T-cell (primary cell): ENCODE results near the gene PER2. TPM values are rescaled to one million over a fixed set of nuclear protein-coding genes. Genes with fewer than 3 reads are reported as not detected.

Source experiments
- ATAC-seq, 4 experiments: fragments of 200-7000 bp in 3 of 4; fragments of 150-1000 bp in 1 of 4; cut with Tn5 transposase; replicated peaks in 1 of 4; 1 replicate in 3 of 4; 2 replicates in 1 of 4; pipeline ENCODE4 v1.10.0; 2021; ENCODE audit warnings: moderate library complexity in 3 of 4, mild to moderate bottlenecking in 2 of 4, moderate number of reproducible peaks in 1 of 4
- CTCF ChIA-PET, 2 donors: fragments of 300-600 bp; sonication (Branson Sonifier 250); formaldehyde crosslinking; loops; one replicate each; lab custom pipeline; 2022; ENCODE audit warnings: antibody characterized with exemption in 2 of 2; lab: Charles Lee
- POLR2A ChIA-PET, 2 donors: fragments of 300-600 bp; sonication (Branson Sonifier 250); formaldehyde crosslinking; loops; one replicate each; lab custom pipeline; 2022; ENCODE audit warnings: antibody characterized with exemption in 2 of 2; lab: Charles Lee
- DNase-seq, 35 experiments: peaks; one replicate each; pipeline versions ENCODE4 v3.0.0 to v3.0.0-alpha.2; 2013 to 2023
- H3K27ac ChIP-seq: one replicate; pipeline ENCODE4 v1.5.1; 2013; ENCODE audit warnings: low read length
- H3K27me3 ChIP-seq, 2 experiments: replicated peaks in 1 of 2; 1 replicate in 1 of 2; 2 replicates in 1 of 2; pipeline versions ENCODE4 v1.6.1 to v1.7.0; 2013; ENCODE audit warnings: low read length in 1 of 2, mixed read lengths in 1 of 2; ENCODE audit not compliant: control insufficient read depth in 2 of 2, insufficient read depth in 2 of 2; ENCODE audit errors: extremely low read depth in 1 of 2
- H3K36me3 ChIP-seq, 2 donors: 1 replicate in 1 of 2; 2 replicates in 1 of 2; pipeline versions ENCODE4 v1.6.1 to v1.7.0; 2013; ENCODE audit warnings: low read length in 1 of 2; ENCODE audit not compliant: control insufficient read depth in 2 of 2, insufficient read depth in 1 of 2; ENCODE audit errors: extremely low read depth in 1 of 2
- H3K4me1 ChIP-seq, 2 experiments: 1 replicate in 1 of 2; 2 replicates in 1 of 2; pipeline versions ENCODE4 v1.6.1 to v1.7.0; 2013; ENCODE audit warnings: low read length in 2 of 2, mixed read lengths in 1 of 2; ENCODE audit not compliant: insufficient read depth in 2 of 2, control insufficient read depth in 1 of 2; ENCODE audit errors: extremely low read depth in 1 of 2
- H3K4me3 ChIP-seq, 2 donors: 1 replicate in 1 of 2; 2 replicates in 1 of 2; pipeline versions ENCODE4 v1.5.1 to v1.7.0; 2013; ENCODE audit warnings: mild to moderate bottlenecking in 2 of 2, low read length in 1 of 2, moderate library complexity in 1 of 2; ENCODE audit not compliant: control insufficient read depth in 1 of 2; ENCODE audit errors: extremely low read depth in 1 of 2
- H3K9me3 ChIP-seq: 2 replicates; pipeline ENCODE4 v1.7.0; 2013
- H3K27ac Mint-ChIP-seq, 2 donors: one replicate each; pipeline ENCODE4 v1.8.0; 2020 to 2021; ENCODE audit warnings: mild to moderate bottlenecking in 2 of 2, mixed read lengths in 2 of 2
- H3K27me3 Mint-ChIP-seq, 2 donors: one replicate each; pipeline ENCODE4 v1.8.0; 2021 to 2022; ENCODE audit warnings: mixed read lengths in 2 of 2
- H3K36me3 Mint-ChIP-seq: one replicate; pipeline ENCODE4 v1.8.0; 2021; ENCODE audit warnings: mixed read lengths
- H3K4me1 Mint-ChIP-seq, 3 donors: one replicate each; pipeline ENCODE4 v1.8.0; 2020 to 2022; ENCODE audit warnings: mixed read lengths in 3 of 3, mild to moderate bottlenecking in 1 of 3
- H3K4me3 Mint-ChIP-seq, 3 donors: one replicate each; pipeline ENCODE4 v1.8.0; 2020 to 2022; ENCODE audit warnings: mild to moderate bottlenecking in 3 of 3, mixed read lengths in 3 of 3, moderate library complexity in 3 of 3
- H3K9me3 Mint-ChIP-seq, 3 donors: one replicate each; pipeline ENCODE4 v1.8.0; 2020 to 2022; ENCODE audit warnings: mixed read lengths in 3 of 3
- WGBS: methylation state at CpG from one replicate; pipeline ENCODE4 v1.1.5; 2013; ENCODE audit warnings: missing lambda C conversion rate; ENCODE audit not compliant: insufficient coverage; 5-methylcytosine and 5-hydroxymethylcytosine counted together
- total RNA-seq, 35 experiments: library from RNA in 6 of 35; stranded (reverse) in 6 of 35; fragments of 120-200 nt in 1 of 35; gene quantifications; one replicate each; pipeline versions ENCODE4 v1.2.1 to v1.2.4 and lab custom pipeline; 2013 to 2026

PER2 gene
- total RNA-seq, 5 donors from 2014 or later (not counting 1 experiment from before 2014, with no cell fraction given), result 9.3 to 24.5 (median 13.0) TPM

GRCh38 chr2:238290715-238291549, 2.5 kb upstream of the PER2 start:
- ChIA-PET POLR2A (no interaction called here), CTCF (interaction anchor here in 1 of 2 donors (0.6 kb wide), 1 partner anchor 816 kb away, joined by 5 read pairs; no protein-coding TSS in a partner anchor)
- Mint-ChIP-seq H3K4me3 (peak overlapping the region in 2 of 3 donors; percentile 95 to 96), H3K27ac (no peak overlapping the region), H3K4me1 (peaks cover 28 to 41% (median 38%) of the 10 kb centered on the region in 3 donors), H3K36me3 (no peaks in the 10 kb centered on the region), H3K27me3 (peaks cover 0 to 7% of the 10 kb centered on the region in 2 donors), H3K9me3 (no peaks in the 10 kb centered on the region)
- Histone ChIP-seq H3K4me3 (no peak overlapping the region), H3K27ac (no peak overlapping the region), H3K9me3 (no peaks in the 10 kb centered on the region), H3K27me3 (peaks cover 0 to 9% of the 10 kb centered on the region in 2 experiments), H3K4me1 (peaks cover 7 to 29% of the 10 kb centered on the region in 2 experiments), H3K36me3 (no peaks in the 10 kb centered on the region)
- WGBS, result 100% methylated on average over 3 of the region's 5 CpGs
- DNase-seq (no peak), ATAC-seq (no peak)

- H3K4me1 ChIP-seq, result peaks cover 7 to 29% of the 10 kb centered on the region in 2 experiments
- H3K27me3 ChIP-seq, result peaks cover 0 to 9% of the 10 kb centered on the region in 2 experiments
- no peak overlapping the region for H3K4me3 ChIP-seq
- no peaks in the 10 kb centered on the region for H3K36me3 ChIP-seq
- ChIA-PET CTCF (interaction anchor here in 1 of 2 donors (1.2 kb wide), 1 partner anchor 27 kb away, joined by 3 read pairs; no protein-coding TSS in a partner anchor), POLR2A (no interaction called here)
- peaks cover 28 to 45% (median 43%) of the 10 kb centered on the region in 3 donors for H3K4me1 Mint-ChIP-seq
- ATAC-seq (no peak), DNase-seq (peak in 32 of 35 experiments; percentile 12 to 72 (median 44))
- no peaks in the 10 kb centered on the region for H3K9me3 Mint-ChIP-seq
- no peaks in the 10 kb centered on the region for H3K36me3 Mint-ChIP-seq
- peak overlapping the region; percentile 78 for H3K27ac ChIP-seq
- H3K27ac Mint-ChIP-seq, result peak overlapping the region; percentile 25 to 85
- 37% methylated on average over 5 of the region's 8 CpGs for WGBS
- H3K4me3 Mint-ChIP-seq, result peak overlapping the region; percentile 90 to 96 (median 95)
- H3K27me3 Mint-ChIP-seq, result peaks cover 0 to 2% of the 10 kb centered on the region in 2 donors
- no peaks in the 10 kb centered on the region for H3K9me3 ChIP-seq
Measured at GRCh38 chr2:238290091-238290509, 1.7 kb upstream of the PER2 start.

- POLR2A ChIA-PET, result no interaction called here
- H3K36me3 Mint-ChIP-seq, result no peaks in the 10 kb centered on the region
- H3K4me1 Mint-ChIP-seq, result peaks cover 29 to 45% (median 44%) of the 10 kb centered on the region in 3 donors
- DNase-seq, result peak in 1 of 35 experiments; percentile 24
- 57% methylated on average over 9 of the region's 13 CpGs for WGBS
- Histone ChIP-seq H3K36me3 (no peaks in the 10 kb centered on the region), H3K4me1 (peaks cover 7 to 29% of the 10 kb centered on the region in 2 experiments), H3K27ac (peak overlapping the region; percentile 78), H3K9me3 (no peaks in the 10 kb centered on the region), H3K4me3 (peak overlapping the region; percentile 68 to 82), H3K27me3 (peaks cover 0 to 7% of the 10 kb centered on the region in 2 experiments)
- ATAC-seq, result no peak
- H3K27ac Mint-ChIP-seq, result peak overlapping the region; percentile 85 to 93
- H3K27me3 Mint-ChIP-seq, result no peaks in the 10 kb centered on the region
- peak overlapping the region; percentile 90 to 96 (median 95) for H3K4me3 Mint-ChIP-seq
- CTCF ChIA-PET, result interaction anchor here in 1 of 2 donors (1.0 to 1.2 kb wide), 2 partner anchors 11 to 26 kb away, joined by 3 read pairs; no protein-coding TSS in a partner anchor
- no peaks in the 10 kb centered on the region for H3K9me3 Mint-ChIP-seq
Measured at GRCh38 chr2:238289574-238289973, 1.2 kb upstream of the PER2 start.

GRCh38 chr2:238288650-238289573, 502 bp upstream of the PER2 start:
- POLR2A ChIA-PET, result interaction anchor here in 1 of 2 donors (0.6 kb wide), 1 partner anchor 137 kb away, joined by 6 read pairs; no protein-coding TSS in a partner anchor
- DNase-seq (peak; percentile 94 to 99 (median 97)), ATAC-seq (peak; percentile 89 to 96 (median 94))
- Histone ChIP-seq H3K9me3 (no peaks in the 10 kb centered on the region), H3K27me3 (peaks cover 0 to 1% of the 10 kb centered on the region in 2 experiments), H3K4me3 (peak overlapping the region; percentile 68 to 83), H3K36me3 (no peaks in the 10 kb centered on the region), H3K4me1 (peaks cover 7 to 29% of the 10 kb centered on the region in 2 experiments), H3K27ac (peak overlapping the region; percentile 78)
- CTCF ChIA-PET, result interaction anchor here in 1 of 2 donors (1.0 to 1.2 kb wide), 2 partner anchors 10 to 26 kb away, joined by 3 read pairs; no protein-coding TSS in a partner anchor
- Mint-ChIP-seq H3K27ac (peak overlapping the region; percentile 87 to 93), H3K27me3 (no peaks in the 10 kb centered on the region), H3K4me3 (peak overlapping the region; percentile 90 to 96 (median 95)), H3K9me3 (no peaks in the 10 kb centered on the region), H3K36me3 (no peaks in the 10 kb centered on the region), H3K4me1 (peaks cover 31 to 52% (median 47%) of the 10 kb centered on the region in 3 donors)
- WGBS, result under 1% methylated on average over 99 of the region's 108 CpGs

- Mint-ChIP-seq H3K4me1 (peaks cover 44 to 68% (median 62%) of the 10 kb centered on the region in 3 donors), H3K27me3 (no peaks in the 10 kb centered on the region), H3K9me3 (no peaks in the 10 kb centered on the region), H3K36me3 (peaks cover 4% of the 10 kb centered on the region), H3K27ac (peak overlapping the region in 1 of 2 donors; percentile 64), H3K4me3 (peak overlapping the region; percentile 77 to 96 (median 82))
- DNase-seq (no peak), ATAC-seq (no peak)
- Histone ChIP-seq H3K27me3 (no peaks in the 10 kb centered on the region), H3K4me3 (peak overlapping the region; percentile 83 to 89), H3K9me3 (no peaks in the 10 kb centered on the region), H3K36me3 (no peaks in the 10 kb centered on the region), H3K27ac (no peak overlapping the region), H3K4me1 (peaks cover 7 to 34% of the 10 kb centered on the region in 2 experiments)
- POLR2A ChIA-PET, result interaction anchor here in 1 of 2 donors (0.6 kb wide), 1 partner anchor 34 kb away, joined by 3 read pairs; no protein-coding TSS in a partner anchor
- CTCF ChIA-PET, result no interaction called here
- WGBS, result 70% methylated on average over 10 of the region's 11 CpGs
Measured at GRCh38 chr2:238286987-238287736, 1.2 kb downstream of the PER2 start.
